ENCODE results near the gene COQ10A. TPM values are rescaled to one million over a fixed set of nuclear protein-coding genes. Genes with fewer than 3 reads are reported as not detected.

The COQ10A gene
- total and polyA plus RNA-seq, 2 of the 8 experiments (the other 6 are each of a cell fraction or from before 2014, with no cell fraction given) = 21.8 to 42.9 TPM

- no peak overlapping the region for H3K27ac ChIP-seq (ENCODE audit: low read depth, low read length)
- H3K4me1 ChIP-seq (replicated peaks in 1 of 4; ENCODE audit: control insufficient read depth in 3 of 4, insufficient read depth in 4 of 4, low read length in 3 of 4) = no peaks in the 10 kb centered on the region
- CTCF ChIA-PET (ENCODE audit: partially characterized antibody) = interaction anchor here (0.6 to 1.6 kb wide), 5 partner anchors 9 to 155 kb away, joined by 3 to 4 read pairs (median 4); no protein-coding TSS in a partner anchor
- FAIRE-seq = no peak
- H2BK120ac ChIP-seq (replicated peaks; ENCODE audit: low read depth, low read length) = no peak overlapping the region
- H3K79me1 ChIP-seq (ENCODE audit: low read depth, low read length) = no peaks in the 10 kb centered on the region
- 91% methylated on average over 3 of the region's 3 CpGs; no CpG with 5 or more reads in 1 of the 2 experiments for WGBS, 2 experiments (ENCODE audit: extremely low coverage in 1 of 2, insufficient coverage in 1 of 2, insufficient read length in 1 of 2, insufficient replicate concordance in 2 of 2, low coverage in 1 of 2, low lambda C conversion rate in 2 of 2, missing lambda C conversion rate in 1 of 2)
- H3K9me3 ChIP-seq (ENCODE audit: insufficient read depth in 2 of 2, low read depth in 1 of 2, low read length in 1 of 2) = no peaks in the 10 kb centered on the region
- TF ChIP-seq CREB1 (IDR thresholded peaks at IDR 0.05) (no peak), POLR2AphosphoS5 (IDR thresholded peaks at IDR 0.05; ENCODE audit: low read depth, low read length) (no peak), CTCF (IDR thresholded peaks at IDR 0.05; ENCODE audit: control extremely low read depth in 1 of 3, insufficient read depth in 1 of 3, low read depth in 1 of 3, low read length in 3 of 3) (no peak), RXRA (IDR thresholded peaks at IDR 0.05; ENCODE audit: insufficient read depth, low read depth, low read length) (no peak)
- H4K91ac ChIP-seq (replicated peaks; ENCODE audit: insufficient read length, low read length) = no peak overlapping the region
- no peaks in the 10 kb centered on the region for H3K23me2 ChIP-seq (ENCODE audit: low read depth, low read length)
- H4K8ac ChIP-seq (ENCODE audit: extremely low read depth, insufficient read depth, low read length) = no peak overlapping the region
- H3K4me3 ChIP-seq (ENCODE audit: extremely low read depth in 1 of 4, insufficient read depth in 2 of 4, low read depth in 3 of 4, low read length in 4 of 4) = no peak overlapping the region
- peaks cover 5 to 70% (median 46%) of the 10 kb centered on the region in 4 experiments; a peak in 7 of 8 replicates for H3K36me3 ChIP-seq (ENCODE audit: control insufficient read depth in 2 of 4, insufficient read depth in 4 of 4, low read length in 3 of 4)
- no peak overlapping the region for H3K4ac ChIP-seq (replicated peaks; ENCODE audit: insufficient read length, low read depth, low read length)
- no peak overlapping the region for H4K5ac ChIP-seq (ENCODE audit: insufficient read length, low read depth, low read length)
- H3K14ac ChIP-seq (ENCODE audit: insufficient read length) = no peak overlapping the region
- no peak overlapping the region for H3K9ac ChIP-seq (replicated peaks in 1 of 4; ENCODE audit: extremely low read depth in 1 of 4, low read depth in 3 of 4, low read length in 3 of 4)
- H3K79me2 ChIP-seq (ENCODE audit: control insufficient read depth in 1 of 2, insufficient read depth in 2 of 2, low read length in 2 of 2) = no peaks in the 10 kb centered on the region
- POLR2A ChIA-PET (ENCODE audit: partially characterized antibody) = interaction anchor here (0.8 to 2.6 kb wide), 12 partner anchors 9 to 193 kb away, joined by 3 to 11 read pairs (median 4); partner anchors contain the start of genes ANKRD52, COQ10A, IL23A and TIMELESS
- H3K18ac ChIP-seq (ENCODE audit: extremely low read depth, low read length) = no peak overlapping the region
- H3K56ac ChIP-seq (replicated peaks; ENCODE audit: insufficient read length, low read depth, low read length) = no peak overlapping the region
- H2AFZ ChIP-seq (ENCODE audit: low read length) = no peak overlapping the region
- H4K20me1 ChIP-seq (replicated peaks in 1 of 2; ENCODE audit: control insufficient read depth in 1 of 2, insufficient read depth in 2 of 2, low read length in 2 of 2) = no peaks in the 10 kb centered on the region
- DNase-seq (ENCODE audit: low read depth in 1 of 2, low spot score in 2 of 2) = no peak
- H2BK15ac ChIP-seq (ENCODE audit: low read length) = no peak overlapping the region
- H3K23ac ChIP-seq (ENCODE audit: insufficient read length) = no peak overlapping the region
- H2BK5ac ChIP-seq (ENCODE audit: low read depth, low read length) = no peak overlapping the region
- H3K4me2 ChIP-seq (ENCODE audit: insufficient read depth in 1 of 2, low read depth in 2 of 2, low read length in 2 of 2) = no peak overlapping the region
- no peak overlapping the region for H2BK12ac ChIP-seq (ENCODE audit: low read depth, low read length)
- no peak overlapping the region for H2BK20ac ChIP-seq (ENCODE audit: low read length)
- no peak overlapping the region for H2AK5ac ChIP-seq (ENCODE audit: low read depth, low read length)
- H3K27me3 ChIP-seq (replicated peaks in 1 of 4; ENCODE audit: control insufficient read depth in 3 of 4, extremely low read depth in 1 of 4, insufficient read depth in 3 of 4, low read length in 3 of 4) = no peaks in the 10 kb centered on the region
Observed at GRCh38 chr12:56308714-56309113, 42.0 kb downstream of the COQ10A start.
